Sciatic nerve (tissue), 2 donors: Measurements from ENCODE around the gene TLK2. TPM values are rescaled to one million over a fixed set of nuclear protein-coding genes. Genes with fewer than 3 reads are reported as not detected.

ENCODE experiments used
- ATAC-seq: fragments of 200-7000 bp; cut with Tn5 transposase; one replicate; pipeline ENCODE4 v1.9.1; 2020; ENCODE audit warnings: mild to moderate bottlenecking, moderate library complexity
- DNase-seq: peaks from one replicate; pipeline ENCODE4 v3.0.0-alpha.2; 2020; ENCODE audit warnings: low spot score
- intact Hi-C: fragments of 100-400 bp; cut with DNase I; formaldehyde crosslinking; loops from one replicate; pipeline ENCODE4 v1.14.2; 2022
- total RNA-seq: library from RNA; stranded (reverse); fragmentation: NEBNext Ultra II Directional; extraction: Animal tissue kit (Norgen Biotek cat#: 25700); gene quantifications from one replicate; pipeline ENCODE4 v1.2.1, GENCODE V29; 2021
- donor health status: DM: no; HTN: no; CAD: no.
- donor health status: DM: no; HTN: no; CAD: no.

TLK2 gene
- total RNA-seq, 1 donor from 2014 or later: 74.1 TPM

DNA sequence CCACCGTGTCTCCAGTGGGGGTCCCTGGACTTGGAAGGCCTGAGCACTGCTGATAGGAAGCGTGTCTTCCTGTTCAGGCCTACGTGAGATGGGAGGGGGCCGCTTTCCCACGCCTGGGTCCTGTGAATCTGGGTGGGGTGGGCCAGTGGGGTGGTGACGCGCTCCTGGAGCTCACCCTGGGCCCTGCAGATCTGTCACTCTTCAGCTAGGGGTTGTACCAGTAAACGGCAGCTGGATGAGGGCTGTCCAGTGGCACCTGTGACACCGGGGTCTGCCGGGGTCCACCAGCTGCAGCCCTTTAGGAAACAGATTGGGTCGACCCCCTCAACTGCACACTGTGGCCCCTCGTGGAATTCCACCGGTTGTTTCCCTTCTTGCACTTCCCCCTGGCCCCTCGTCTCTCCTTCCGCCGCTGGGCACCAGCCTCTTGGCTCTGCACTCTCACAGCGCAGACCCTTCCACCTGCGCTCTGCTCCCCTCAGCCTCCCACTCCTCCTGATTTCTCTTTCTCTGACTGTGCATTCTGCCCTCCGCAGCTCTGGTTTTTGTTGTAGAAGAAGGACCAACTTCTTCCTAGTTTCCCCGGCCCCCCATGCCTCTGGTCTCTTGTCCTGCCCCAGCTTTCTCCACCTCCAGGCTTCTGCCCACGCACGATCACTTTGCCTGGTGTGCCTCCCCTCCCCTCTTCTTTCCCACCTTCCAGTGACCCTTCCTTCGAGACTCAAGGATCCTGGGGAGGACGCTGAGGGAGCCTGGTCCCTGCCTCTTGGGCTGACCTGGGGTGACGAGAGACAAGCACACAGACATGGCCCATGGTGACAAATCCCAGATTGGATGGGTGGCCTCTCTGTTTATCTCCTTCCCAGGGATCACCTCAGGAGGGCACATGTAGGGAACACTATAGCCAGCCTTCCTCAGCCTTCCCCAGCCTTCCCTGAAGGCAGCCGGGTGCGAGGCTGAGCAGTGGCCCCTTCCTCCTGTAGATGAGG is 153.6 kb downstream of the TLK2 start:
- no peak for ATAC-seq
- DNase-seq: no peak
- intact Hi-C loops: loop anchor here (5.0 kb wide), 1 partner anchor 1685 kb away; no protein-coding TSS in a partner anchor

DNA sequence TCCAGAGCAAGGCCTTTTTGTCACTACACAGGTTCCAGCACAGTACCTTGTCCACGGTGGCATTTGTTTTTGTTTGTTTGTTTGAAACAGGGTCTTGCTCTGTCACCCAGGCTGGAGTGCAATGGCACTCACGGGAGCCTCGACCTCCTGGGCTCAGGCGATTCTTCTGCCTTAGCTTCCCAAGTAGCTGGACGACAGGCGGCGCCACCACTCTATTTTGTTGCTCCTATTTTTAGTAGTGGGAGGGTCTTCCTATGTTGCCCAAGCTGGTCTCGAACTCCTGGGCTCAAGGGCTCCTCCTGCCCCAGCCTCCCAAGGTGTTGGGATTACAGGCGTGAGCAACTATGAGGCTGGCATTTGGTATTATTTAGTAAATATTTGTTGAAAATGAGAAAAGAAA is 159.2 kb downstream of the TLK2 start:
- DNase-seq (no peak), ATAC-seq (no peak)
- intact Hi-C loops: no loop called here

DNA sequence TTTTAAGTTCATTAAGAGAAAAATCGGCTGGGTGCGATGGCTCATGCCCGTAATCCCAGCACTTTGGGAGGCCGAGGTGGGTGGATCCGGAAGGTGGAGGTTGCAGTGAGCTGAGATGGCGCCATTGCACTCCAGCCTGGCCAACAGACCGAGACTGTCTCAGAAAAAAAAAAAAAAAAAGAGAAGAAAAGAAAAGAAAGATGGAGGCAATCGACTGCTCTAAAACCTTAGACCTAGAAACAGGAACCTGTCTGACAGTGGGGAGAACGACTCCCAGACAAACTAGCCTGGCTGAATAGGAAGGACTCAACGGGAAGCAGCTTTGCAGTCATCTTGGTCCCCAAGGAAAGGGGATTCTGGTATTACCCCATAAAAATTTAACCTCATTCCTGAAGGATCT is 162.5 kb downstream of the TLK2 start:
- ATAC-seq: no peak
- no peak for DNase-seq
- intact Hi-C loops: no loop called here

DNA sequence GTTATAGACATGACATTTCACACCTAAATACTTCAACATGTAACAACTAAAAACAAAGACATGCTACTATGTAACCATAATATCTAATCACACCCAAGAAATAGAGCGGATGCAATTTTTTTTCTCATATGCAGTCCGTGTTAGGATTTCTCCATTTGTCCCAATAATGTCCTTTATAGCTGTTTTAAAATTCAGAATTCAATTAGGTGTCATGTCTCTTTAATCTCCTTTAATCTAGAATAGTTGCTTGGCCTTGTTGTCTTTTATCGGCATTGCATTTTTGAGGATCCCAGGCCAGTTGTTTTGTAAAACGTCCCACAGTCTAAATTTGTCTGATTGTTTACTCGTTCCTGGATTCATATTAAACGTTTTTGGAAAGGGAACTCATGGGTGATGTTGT is 163.3 kb downstream of the TLK2 start:
- ATAC-seq (no peak), DNase-seq (no peak)
- intact Hi-C loops: no loop called here

DNA sequence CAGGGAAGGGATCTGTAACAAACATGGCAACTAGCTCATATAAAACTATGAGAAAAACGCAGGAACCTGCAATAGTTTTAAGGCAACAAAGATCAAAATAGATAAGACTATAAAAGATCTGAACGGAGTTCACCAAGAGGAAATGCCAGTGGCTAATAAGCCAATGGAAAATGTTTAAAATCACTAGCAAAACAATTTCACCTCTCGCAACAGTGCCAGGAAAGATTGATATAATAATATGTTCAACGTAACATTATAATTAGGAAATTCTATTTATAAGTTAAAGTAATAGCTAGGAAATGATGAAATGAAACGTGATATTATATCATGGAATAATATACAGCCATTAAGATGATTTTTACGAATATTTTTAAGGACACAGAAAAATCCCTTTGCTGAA is 164.9 kb downstream of the TLK2 start:
- no peak for ATAC-seq
- intact Hi-C loops: no loop called here
- DNase-seq: no peak

DNA sequence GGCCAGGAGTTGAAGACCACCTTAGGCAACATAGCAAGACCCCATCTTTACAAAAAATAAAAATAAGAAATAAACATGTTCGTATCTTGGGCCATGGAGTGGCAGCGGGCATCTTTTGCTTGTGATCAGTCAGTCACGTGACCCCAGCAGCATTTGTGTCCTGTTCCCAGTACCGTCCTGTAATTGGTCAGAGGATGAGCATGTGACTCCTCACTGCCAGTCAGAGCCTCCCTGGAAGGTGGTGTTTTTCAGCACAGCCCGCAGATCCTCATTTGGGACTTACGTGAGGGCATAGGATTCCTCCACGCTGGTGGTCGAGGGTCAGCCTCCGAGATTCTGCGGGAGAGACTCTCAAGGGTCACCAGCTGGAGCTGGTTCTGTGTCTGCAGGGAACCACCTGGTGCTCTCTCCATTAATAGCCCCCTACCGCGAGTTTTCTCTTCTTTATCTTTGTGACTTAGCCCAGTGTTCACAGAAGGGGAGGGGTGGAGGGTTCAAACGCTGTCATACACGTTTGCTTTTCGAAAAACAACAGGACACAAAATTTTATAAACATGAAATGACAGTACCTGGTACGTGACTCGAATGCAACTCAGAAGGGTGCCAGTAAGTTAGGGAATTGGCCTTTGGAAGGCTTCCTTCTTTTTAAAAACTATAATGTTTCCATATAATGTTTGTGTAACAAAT is 166.0 kb downstream of the TLK2 start:
- intact Hi-C loops: no loop called here
- no peak for DNase-seq
- ATAC-seq: peak; percentile 16

DNA sequence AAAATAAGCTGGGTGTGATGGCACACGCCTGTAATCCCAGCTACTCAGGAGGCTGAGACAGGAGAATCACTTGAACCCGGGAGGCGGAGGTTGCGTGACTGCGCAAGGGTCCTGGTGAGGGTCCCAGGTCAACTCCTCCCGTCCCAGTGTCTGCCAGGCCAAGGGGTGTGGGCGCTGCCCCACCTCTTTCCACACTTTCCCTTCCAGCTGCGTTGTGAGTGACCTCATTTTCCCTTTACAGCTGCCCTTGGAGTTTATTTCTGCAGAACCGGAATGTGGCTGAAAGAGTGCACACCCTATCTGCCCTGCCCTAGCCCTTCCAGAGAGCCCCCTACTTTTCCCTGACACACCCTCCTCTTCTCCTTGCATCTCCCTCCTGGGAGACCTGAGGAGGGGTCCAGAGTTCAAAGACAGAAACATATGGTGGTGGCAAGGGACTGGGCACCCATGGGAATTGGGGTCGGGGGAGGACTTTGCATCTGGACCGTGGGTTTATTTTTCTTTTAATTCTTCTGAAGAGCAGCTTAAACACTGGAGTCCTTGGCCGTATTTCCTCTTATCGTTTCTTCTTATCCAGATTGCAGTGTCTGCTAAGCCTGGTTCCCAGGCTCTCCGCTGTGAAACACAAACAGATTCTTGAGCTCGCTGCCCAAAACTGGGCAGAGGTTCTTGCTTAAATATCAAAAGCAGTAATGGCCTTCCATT is 169.8 kb downstream of the TLK2 start:
- intact Hi-C loops: no loop called here
- DNase-seq: no peak
- ATAC-seq: peak; percentile 73

DNA sequence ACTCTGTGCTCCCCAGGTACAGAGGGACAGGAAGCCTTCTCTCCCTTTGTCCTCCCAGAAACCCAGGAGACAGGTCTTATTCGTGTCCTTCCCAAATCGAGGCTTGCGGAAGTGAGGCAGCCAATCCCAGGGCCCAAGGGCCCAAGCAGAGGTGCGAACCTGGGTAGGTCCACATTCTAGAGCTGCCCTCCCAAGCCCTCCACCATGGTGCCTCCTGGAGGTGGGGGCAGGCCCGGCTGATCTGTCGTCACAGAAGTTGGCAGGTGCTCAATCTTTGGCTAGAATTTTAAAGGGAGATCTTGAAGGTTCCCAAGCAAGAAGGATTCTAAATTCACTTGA is 170.3 kb downstream of the TLK2 start:
- peak; percentile 55 for DNase-seq
- ATAC-seq: no peak
- intact Hi-C loops: no loop called here

DNA sequence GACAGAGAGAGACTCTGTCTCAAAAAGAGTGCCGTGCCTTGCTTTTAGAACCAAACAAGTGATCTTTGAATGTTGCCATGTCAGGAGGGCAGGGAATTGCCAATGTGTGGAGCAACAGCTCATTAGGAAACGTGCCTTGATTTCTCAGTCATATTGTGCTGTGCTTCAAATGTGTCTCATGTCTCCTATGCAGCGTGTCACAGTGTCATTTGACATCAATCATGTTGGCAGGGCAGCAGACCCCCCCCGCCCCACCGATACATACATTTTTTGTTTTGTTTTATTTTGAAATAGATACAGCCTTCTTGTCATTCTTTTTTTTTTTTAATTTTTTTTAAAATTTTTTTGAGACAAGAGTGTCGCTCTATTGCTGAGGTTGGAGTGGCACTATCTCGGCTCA is 170.9 kb downstream of the TLK2 start:
- ATAC-seq: no peak
- intact Hi-C loops: no loop called here
- no peak for DNase-seq

DNA sequence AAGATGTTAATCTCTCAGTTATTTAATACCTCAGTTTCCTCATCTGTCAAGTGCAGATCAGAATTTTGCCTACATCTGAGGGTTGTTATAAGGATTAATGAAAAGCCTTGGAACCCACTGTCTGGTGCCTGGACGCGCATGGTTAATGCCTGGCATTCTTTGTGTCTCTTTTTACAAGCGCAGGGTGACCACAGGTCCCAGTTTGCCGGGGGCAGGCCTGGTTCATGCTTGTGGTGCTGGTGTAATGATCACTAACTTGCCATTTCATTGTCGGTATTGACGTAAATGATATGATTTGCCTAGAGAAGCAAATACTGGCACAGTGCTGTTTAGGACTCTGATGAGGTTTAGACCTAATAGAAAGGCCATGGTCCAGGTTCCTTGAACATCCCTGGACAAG is 172.0 kb downstream of the TLK2 start:
- intact Hi-C loops: no loop called here
- DNase-seq (no peak), ATAC-seq (no peak)

DNA sequence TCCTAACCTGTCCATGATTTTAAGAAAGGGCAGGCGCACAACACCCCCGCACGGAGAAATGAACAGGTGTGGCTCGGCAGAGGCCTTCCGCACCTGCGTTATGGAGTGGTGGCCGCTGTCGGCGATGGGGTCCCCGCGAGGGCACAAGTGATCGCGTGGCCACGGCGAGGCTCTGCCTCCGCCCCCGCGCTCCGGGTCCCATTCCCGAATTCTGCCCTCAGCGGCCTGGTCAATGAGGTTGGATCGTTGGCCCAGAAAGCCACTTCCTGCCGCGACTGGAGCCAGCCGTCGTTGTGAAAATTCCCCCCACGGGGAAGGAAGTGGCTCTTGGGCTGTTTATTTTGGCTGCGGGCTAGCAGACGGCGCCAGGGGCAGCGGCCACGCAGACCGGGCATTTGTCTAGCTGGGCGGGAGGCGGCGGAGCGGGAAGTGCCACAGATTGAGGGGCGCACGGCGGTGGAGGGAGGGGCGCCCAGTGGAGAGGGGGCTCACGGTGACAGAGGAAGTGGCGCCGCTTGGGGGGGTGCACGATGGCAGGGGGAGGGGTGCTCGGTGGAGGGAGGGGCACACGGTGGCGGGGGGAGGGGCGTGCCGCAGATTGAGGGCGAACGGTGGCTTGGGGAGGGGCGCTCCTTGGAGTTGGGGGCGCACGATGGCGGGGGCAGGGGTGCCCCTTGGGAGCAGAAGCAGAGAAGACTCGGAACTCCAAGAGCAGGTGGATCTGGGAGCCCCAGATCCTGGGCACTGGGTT is 173.8 kb downstream of the TLK2 start:
- intact Hi-C loops: no loop called here
- DNase-seq (no peak), ATAC-seq (peak; percentile 24)

DNA sequence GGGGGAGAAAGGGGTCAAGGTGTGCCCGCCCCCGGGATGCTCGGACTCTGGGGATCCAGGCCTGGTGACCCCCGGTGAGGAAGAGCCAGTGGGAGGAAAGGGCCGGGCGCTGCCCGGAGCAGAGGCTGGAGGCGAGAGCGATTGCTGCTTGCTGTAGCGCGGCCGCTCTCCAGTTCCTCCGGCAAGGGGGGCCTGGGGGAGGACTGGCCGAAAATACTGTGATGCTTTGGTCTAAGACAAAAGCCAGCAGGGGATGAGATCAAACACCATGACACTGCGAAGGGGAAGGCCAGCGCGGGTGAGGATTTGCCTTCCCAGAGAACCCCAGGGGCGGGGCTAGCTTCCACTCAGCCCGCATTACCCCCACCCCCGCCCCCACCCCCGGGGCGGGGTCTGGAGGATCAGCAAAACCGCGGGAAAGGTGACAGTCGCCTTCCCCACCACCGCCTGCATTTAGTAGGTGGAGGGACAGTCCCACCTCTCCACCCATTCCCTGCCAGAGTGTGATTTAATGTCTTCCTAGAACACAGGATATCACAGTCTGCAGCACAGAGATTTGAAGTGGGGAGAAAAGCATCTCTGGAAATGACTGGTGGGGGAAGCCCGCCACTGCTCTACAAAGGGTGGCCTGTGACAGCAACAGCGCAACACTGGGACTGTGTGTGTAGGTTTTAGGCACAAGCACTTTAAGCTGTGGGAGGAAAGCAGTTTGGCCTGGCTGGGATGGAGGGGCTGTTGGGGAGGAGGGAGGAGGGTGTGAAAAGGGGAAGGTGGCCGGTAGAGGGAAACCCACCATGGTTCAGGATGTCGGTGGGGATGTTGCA is 174.6 kb downstream of the TLK2 start:
- DNase-seq (no peak), ATAC-seq (peak; percentile 60)
- intact Hi-C loops: no loop called here

DNA sequence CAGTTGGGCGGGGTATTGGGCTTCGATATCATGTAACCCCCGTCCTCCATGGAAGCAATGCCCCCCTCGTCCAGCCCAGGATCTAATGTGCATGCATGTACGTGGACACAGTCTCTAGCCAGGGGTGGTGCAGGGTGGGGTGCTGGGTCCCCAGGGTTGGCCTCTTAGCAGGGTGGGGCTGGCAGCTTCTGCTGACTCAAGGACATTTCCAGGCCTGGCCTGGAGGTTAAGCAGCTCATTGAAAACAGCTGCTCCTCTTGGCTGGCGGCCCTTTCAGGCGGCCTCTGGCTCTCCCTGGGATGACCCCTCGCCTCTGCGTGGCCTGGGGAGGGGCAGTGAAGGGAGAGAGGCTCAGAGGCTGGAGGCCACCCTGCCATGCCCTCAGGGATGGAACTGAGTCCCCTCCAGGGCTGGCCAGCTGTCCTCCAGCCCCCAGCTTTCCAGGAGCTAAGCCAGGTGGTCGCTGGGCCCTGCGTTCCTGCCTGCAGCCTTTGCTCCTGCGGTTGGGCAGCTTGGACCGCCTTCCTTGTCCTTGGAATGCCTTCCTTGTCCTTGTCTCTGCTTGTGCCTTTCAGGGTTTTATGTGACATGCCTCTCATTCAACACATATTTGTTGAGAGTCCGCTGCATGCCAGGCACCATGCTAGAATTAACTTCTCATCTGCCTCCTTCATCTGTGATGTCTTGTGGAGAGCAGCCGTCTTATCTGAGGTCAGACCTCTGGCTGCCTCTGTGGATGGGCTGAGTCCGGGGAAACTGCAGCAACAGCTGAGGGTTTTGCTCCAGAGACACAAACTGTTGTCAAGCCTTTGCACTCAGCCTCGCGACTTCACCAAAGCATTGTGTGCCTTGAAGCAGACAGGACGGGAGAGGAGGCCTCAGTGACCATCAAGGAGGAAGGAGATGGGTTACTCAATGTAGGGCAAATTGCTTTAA is 175.5 kb downstream of the TLK2 start:
- intact Hi-C loops: no loop called here
- peak; percentile 89 for ATAC-seq
- peak; percentile 82 for DNase-seq

DNA sequence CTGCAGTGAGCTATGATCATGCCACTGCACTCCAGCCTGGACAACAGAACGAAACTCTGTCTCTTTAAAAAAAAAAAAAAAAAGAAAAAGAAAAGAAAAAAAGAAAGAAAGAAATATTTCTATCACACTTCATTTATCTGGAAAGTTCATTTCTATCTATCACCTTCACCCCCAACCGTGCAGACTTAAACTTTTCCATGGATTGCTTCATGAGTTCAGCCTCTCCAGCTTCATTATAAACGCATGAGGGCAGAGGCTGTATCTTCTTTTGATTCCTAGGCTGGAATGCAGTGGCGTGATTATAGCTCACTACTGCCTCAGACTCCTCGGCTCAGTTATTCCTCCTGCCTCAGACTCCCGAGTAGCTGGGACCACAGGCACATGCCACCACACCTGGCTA is 177.0 kb downstream of the TLK2 start:
- intact Hi-C loops: no loop called here
- DNase-seq (no peak), ATAC-seq (no peak)

DNA sequence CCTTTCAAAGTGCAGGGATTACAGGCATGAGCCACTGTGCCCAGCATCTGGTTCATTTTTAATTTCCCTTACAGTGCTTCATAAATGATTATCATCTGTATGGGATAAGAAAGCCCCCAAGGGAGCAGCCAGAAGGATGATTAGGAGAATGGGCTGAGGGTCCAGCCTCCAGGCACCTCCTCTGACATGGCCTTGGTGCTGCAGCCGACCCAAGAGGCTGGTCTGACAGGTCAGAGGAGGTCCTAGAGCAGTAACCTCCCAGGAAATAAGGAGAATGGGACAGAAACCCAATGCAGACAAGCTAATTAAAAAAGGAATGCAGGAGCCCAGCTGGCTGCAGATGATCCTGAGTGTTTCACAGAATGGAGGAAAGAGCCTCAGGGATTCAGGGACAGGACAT is 177.8 kb downstream of the TLK2 start:
- intact Hi-C loops: no loop called here
- DNase-seq (no peak), ATAC-seq (no peak)

DNA sequence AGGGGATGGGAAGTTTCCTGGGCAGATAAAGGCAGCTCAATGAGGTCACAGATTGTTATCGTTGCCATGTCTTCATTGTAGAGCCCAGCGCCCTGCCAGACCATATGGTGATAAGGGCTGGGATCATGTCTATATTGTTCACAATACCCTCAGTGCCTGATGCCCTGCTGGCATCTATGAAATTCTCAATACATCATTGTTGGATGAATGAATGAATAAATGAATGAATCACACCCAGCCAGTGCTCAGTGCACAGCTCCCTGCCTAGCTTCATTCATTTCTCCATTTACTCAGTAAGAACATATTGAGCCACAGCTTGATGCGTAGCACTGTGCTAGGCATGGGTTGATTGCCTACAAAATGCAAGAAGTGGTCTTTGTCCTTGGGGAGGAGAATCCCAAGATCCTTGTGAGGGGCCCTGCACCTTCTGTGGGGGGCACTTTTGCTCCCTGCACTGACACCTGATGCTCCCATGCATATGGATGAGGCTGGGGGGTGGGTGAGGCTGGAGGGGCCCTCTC is 178.6 kb downstream of the TLK2 start:
- ATAC-seq (no peak), DNase-seq (no peak)
- intact Hi-C loops: no loop called here

DNA sequence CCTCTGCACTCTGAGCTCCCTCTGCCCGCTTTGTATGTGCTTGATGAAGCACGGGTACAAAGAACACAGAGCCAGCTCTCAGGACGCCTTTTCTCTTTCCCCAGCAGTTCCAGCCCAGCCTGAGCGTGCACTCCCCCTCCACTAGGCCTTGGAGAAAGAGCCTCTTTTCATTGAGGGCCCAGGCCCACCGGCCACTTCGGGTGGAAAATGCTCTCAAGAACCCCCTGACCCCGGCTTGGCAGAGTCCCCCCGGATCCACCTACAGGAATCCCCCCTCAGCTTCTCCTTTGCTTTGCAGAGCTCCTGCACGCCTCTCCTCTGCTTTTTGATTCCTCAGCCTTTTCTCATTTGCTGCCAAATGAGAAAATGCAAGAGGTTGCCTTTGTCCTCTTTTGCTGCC is 179.1 kb downstream of the TLK2 start:
- intact Hi-C loops: no loop called here
- no peak for ATAC-seq
- no peak for DNase-seq
